Stimulated activated CD4-positive, alpha-beta T cell treated with anti-CD3 and anti-CD28 coated beads, Interleukin-1b, Interleukin-23, amount 100 ng/mL, for 4 hours (primary cell): ENCODE measurements around the gene ELF5.

Source experiments
- DNase-seq, 2 donors: peaks; one replicate each; pipeline ENCODE4 v3.0.0-alpha.2; 2020; ENCODE audit warnings: low read depth in 2 of 2

The ELF5 gene

DNA sequence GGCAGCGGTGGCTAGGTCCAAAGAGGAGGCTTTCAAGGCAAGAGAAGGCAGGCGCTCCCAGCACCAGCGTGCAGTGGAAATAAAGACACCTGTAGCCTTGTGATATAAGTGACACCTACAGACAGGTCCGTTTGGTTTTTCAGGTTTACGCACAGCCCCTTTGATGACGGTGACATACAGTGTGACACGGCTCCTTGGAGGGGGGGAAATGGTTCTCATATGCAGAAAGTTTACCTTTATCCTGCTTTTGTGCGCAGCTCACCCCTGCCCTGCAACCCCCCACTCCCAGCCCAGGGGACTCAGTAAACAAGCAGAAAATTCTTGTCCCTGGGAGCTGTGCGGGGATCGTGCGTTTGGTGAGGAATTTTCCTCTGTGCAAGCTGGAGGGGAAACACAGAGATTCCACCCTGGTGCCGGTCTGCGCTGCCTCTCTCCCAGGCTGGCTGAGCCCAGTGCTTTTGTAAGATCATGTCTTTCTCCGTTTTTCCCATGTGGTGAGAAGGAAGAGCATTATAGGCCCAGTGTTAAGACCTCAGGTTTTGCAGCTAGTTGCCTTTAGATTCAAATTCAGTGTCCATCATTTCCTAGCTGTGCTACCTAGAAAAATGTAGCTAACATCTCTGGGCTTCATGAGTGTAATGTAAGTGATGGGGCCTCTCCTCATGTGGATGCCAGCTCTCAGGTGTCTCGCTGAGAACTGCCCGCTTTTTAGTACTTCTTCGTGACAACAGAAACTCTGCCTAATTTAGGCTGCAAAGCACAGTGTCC lies at the start of gene ELF5:
Gene ELF5, minus strand, starts transcription at position 113 of the 768 bp plus-strand sequence. CDS start 8,045 bp downstream, outside the sequence.
- no peak for DNase-seq

- DNase-seq, result no peak
Observed at GRCh38 chr11:34562976-34563375, 49.4 kb upstream of the ELF5 start.

- DNase-seq, result no peak
Observed at GRCh38 chr11:34560511-34560910, 46.9 kb upstream of the ELF5 start.

DNA sequence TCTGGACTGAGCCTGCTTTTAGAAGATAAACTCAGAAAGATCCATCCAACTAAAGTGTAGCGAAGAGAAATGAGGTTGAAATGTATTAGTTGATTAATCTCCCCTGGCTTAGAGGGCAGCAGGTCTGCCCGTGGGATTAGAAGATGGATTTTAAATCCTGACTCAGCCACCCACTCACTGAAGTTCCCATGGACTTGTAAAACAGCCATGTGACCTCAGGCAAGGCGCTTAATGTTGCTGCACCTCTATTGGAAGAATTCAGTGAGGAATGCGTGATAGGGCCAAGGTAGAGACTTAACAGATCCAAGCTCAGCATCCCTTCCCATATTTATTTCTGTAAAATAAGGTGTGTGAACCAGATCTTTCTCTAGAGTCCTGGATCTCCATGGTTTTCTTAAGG lies 45.1 kb upstream of the ELF5 start:
- DNase-seq, result no peak

DNA sequence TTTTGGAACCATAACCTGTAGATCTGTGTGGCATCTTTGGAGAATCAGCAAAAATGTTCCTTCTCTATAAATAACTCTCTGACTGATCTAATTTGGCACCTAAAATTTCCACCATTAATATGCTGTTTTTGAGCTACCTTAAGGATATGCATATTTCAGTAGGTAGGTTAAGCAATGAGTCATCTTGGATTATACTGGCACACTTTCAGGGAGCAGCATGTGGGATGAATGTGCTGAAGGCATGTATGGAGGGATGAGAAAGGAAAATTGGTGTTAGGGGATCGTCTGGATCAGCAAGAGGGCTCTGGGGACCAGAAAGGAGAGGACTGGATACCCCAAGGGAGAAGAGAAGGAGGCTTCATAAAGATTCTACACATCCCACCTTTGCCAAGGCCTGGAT lies 44.6 kb upstream of the ELF5 start:
- no peak for DNase-seq

DNA sequence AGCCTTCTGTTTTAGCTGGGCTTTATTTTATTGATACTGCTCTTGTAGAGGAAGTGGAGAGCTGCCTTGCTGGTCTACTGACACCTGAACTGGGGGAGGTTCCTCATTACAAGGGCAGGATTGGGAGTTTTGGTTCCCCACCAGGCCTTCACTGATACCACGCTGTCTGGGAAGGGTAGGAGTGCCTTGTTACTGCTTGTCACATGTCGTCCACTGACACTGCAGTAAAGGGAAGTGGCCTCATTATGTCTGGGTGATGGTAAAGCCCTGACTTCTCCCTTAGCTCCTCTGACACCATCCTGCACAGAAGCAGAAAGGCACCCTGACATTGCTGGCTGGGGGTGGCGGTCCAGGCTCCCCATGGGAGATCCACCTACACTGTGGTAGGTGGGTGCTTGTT lies 38.7 kb upstream of the ELF5 start:
- DNase-seq, result no peak

DNA sequence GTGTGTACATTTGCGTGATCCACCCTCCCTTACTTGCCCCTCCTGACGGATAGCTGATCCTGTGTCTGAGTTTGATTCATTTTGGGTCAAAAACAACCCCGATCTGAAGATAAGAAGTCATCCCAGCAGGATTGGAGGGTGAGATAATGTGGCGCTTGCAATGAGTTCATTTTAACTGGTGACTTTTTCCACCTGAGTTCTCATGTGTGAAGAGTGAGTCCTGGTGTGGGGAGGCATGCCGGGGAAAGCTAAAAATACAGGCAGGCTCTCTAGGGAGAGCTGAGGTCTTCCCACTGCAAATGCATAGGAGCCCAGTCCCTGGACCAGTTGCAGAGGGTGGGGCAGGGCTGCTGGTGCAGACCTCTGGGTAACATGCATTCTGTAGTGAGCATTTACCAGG lies 35.7 kb upstream of the ELF5 start:
- DNase-seq, result no peak

DNA sequence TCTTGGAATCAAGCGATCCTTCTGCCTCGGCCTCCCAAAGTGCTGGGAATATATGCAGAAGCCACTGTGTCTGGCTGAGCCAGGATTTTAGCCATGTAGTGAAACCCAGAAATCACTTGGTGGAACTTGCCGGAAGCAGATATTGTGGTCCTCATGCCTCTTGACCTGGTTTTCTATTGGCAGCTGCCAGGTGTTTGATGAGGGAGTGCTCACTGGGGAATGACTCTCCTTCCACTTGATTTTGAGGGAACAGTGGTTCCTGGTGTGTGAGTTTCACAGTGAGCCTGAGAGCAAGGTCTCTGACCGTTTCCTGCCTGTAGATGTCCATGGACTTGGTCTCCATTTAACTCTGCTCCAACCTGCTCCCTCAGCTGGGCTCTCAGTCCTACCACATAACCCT lies 34.7 kb upstream of the ELF5 start:
- DNase-seq, result no peak

- no peak for DNase-seq
Observed at GRCh38 chr11:34546511-34547209, 33.1 kb upstream of the ELF5 start.

GRCh38 chr11:34542089-34542488 lies 28.5 kb upstream of the ELF5 start:
- no peak for DNase-seq

GRCh38 chr11:34540870-34541269 lies 27.3 kb upstream of the ELF5 start:
- DNase-seq, result no peak

- DNase-seq, result no peak
Observed at GRCh38 chr11:34537636-34538035, 24.0 kb upstream of the ELF5 start.

DNA sequence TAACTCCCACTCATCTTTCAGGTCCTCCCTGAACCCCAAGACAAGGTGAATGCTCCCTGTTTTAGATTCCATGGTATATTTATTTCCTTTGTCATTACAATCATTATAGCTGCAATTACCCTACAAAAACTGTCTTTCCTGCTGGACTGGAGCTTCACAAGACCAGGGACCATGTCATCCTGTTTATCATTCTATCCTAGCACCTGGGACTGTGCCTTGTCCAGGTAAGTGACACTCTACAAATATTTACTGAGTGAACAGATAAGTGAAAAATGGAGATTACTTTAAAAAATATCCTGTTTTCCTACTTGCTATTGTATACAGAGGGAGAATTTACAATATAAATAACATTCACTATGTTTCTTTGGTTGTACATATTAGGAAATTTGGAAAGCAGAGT lies 22.5 kb upstream of the ELF5 start:
- no peak for DNase-seq

- no peak for DNase-seq
Observed at GRCh38 chr11:34534826-34535225, 21.2 kb upstream of the ELF5 start.

DNA sequence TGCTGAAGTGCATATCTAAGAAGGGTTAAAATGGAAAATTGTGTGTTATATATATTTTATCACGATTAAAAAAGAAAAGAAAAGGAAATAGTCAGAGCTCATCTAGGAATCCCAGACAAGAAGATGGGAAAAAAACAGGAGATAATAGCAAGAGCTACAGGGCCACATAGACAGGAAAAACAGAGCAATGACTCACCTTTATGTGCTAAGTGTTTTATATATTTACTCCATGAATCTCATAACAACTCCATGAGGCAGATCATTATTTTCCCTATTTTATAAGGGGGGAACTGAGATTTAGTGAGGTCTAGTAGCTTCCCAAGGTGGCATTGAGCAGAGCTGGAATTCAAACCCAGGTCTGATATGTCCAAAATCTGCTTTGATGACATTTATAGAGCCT lies 18.1 kb upstream of the ELF5 start:
- no peak for DNase-seq

DNA sequence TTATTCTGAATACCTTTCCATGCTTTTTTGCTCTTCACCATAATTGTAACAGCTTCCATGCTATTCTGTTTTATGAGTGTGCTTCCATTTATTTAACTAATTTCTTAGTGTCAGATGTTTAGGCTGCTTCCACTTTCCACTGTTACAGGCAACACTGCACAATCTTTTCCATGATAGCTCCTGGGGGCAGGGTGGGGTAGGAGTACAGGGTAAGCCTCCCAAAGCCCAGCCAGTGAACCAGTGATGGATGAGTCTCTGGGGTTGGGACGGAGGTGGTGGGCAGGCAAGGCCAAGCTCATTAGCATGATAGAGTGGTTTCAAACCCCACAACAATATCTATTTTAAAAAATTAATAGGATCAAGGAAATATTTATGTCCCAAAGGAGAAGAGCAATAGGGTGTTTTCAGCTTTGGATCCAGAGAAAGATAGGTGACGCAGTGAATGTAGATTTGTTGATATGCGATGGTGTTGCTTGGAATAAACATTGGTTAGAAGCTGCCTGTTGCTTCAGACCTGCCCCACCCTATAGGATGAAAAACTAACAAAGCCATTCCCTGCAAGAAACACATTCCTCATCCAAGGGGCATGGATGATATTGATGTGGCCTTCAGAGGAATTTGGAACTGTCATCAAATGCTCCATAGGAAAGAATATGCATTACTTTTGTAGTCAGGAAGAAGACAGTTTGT lies 17.1 kb upstream of the ELF5 start:
- no peak for DNase-seq

DNA sequence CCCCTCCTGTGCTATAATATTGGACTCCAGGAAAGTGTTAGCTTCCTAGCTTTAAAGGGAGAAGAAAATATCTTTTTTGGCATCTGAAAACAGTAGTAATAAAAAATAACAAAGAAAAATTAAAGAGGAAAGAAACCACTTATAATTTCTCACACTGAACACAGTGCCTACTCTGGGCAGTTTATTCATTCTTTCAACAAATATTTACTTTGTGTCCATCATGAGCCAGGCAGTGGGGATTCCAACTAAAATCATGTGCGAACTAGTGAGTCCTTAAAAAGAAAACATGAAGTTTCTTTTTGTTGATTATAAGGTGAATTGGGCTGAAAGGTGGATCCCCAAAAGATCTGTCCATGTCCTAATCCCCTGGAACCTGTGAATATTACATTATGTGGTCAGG lies 16.0 kb upstream of the ELF5 start:
- DNase-seq, result no peak

- no peak for DNase-seq
Observed at GRCh38 chr11:34528072-34528471, 14.5 kb upstream of the ELF5 start.

GRCh38 chr11:34525888-34526657 lies 12.5 kb upstream of the ELF5 start:
- DNase-seq, result no peak

DNA sequence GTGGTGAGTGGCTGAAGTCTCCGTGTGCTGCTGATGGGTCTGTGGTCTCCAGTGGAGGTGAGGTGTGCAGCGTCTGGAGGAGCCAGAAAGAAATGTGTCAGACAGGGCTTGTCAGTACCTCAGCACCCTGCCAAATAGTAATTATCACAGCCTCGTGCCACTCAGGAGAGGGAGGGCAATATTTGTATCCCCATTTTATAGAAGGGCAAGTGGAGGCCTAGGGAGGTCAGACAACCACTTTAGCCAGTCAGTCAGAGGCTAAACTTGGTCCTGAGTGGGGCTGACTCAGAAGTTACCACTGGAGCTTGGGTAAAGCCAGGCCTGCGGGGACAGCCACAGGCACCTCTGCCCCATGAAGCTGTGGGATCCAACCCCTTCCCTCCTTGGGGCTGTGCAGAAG lies 11.5 kb upstream of the ELF5 start:
- no peak for DNase-seq

- DNase-seq, result no peak
Observed at GRCh38 chr11:34524696-34525095, 11.1 kb upstream of the ELF5 start.

DNA sequence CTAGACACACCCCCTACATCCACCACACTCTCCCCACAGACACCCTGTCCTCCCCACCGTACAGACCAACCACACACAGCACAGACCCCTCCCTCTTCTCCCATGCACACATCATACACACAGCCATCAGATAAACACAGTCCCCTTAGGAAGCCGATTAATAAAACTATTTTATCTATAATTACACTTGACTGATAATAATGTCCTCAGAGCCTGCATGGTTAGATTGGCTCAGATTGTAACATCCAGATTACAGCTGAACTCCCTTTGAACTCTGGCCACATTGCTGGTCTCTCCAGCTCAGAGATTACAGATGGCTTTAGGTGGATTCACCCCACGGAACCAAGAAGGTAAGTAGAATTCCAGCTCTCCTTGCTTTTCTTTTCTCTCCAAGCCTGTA lies 9.5 kb upstream of the ELF5 start:
- no peak for DNase-seq
